K562 (cell line): ENCODE data around the gene CLDN15. TPM values are rescaled to one million over a fixed set of nuclear protein-coding genes. Genes with fewer than 3 reads are reported as not detected.

Experiments
- BRCA1 ChIP-seq, 2 experiments: fragments of 450-650 bp in 1 of 2; sonication (generic) in 1 of 2; formaldehyde crosslinking in 1 of 2; IDR thresholded peaks; 2 replicates each; pipeline versions ENCODE4 v1.5.0 to v1.6.1; 2017 to 2020; ENCODE audit warnings: mild to moderate bottlenecking in 1 of 2, missing genetic modification reagents in 1 of 2
- CTCFL ChIP-seq: IDR thresholded peaks from 2 replicates; pipeline ENCODE4 v1.6.1; 2011; ENCODE audit warnings: borderline replicate concordance, low read depth, mild to moderate bottlenecking, moderate library complexity, low read length; ENCODE audit not compliant: insufficient read depth, poor library complexity, severe bottlenecking
- E2F3 ChIP-seq: fragments of 250-450 bp; sonication (Bioruptor Pico); IDR thresholded peaks from 2 replicates; pipeline ENCODE4 v1.4.0; 2020; ENCODE audit warnings: mild to moderate bottlenecking
- EHMT2 ChIP-seq: fragments of 450-650 bp; IDR thresholded peaks from 2 replicates; pipeline ENCODE4 v1.6.1; 2018; ENCODE audit warnings: antibody characterized with exemption
- FOSL1 ChIP-seq: fragments of 200-800 bp; sonication (Bioruptor generic); conservative IDR thresholded peaks from 2 replicates; pipeline ENCODE4 v1.6.1; 2016; ENCODE audit warnings: missing genetic modification characterization, missing compliant biosample characterization
- HDAC1 ChIP-seq, 2 experiments: fragments of 450-650 bp; IDR thresholded peaks; 2 replicates each; pipeline ENCODE4 v1.6.1; 2016 to 2017; ENCODE audit warnings: inconsistent platforms in 1 of 2, mild to moderate bottlenecking in 1 of 2, moderate library complexity in 1 of 2
- HNRNPUL1 ChIP-seq: fragments of 200-400 bp; formaldehyde crosslinking; IDR thresholded peaks from 2 replicates; pipeline ENCODE4 v1.6.1; 2017; ENCODE audit warnings: low read length
- KAT8 ChIP-seq: fragments of 450-650 bp; IDR thresholded peaks from 2 replicates; pipeline ENCODE4 v1.6.1; 2016; ENCODE audit warnings: low read depth, mild to moderate bottlenecking
- KDM1A ChIP-seq, 2 experiments: fragments of 450-650 bp; IDR thresholded peaks; 2 replicates each; pipeline ENCODE4 v1.6.1; 2016; ENCODE audit warnings: mild to moderate bottlenecking in 2 of 2
- MEF2A ChIP-seq: IDR thresholded peaks from 2 replicates; pipeline ENCODE4 v1.6.1; 2011; ENCODE audit warnings: low read depth, mild to moderate bottlenecking, low read length, moderate library complexity; ENCODE audit not compliant: control insufficient read depth
- NFRKB ChIP-seq: fragments of 450-650 bp; IDR thresholded peaks from 2 replicates; pipeline ENCODE4 v1.6.1; 2016; ENCODE audit warnings: low read depth
- PHB2 ChIP-seq: fragments of 450-650 bp; IDR thresholded peaks from 2 replicates; pipeline ENCODE4 v1.6.1; 2017; ENCODE audit warnings: low read depth
- PHF21A ChIP-seq: fragments of 450-650 bp; IDR thresholded peaks from 2 replicates; pipeline ENCODE4 v1.6.1; 2017; ENCODE audit warnings: low read depth, borderline replicate concordance
- PHTF2 ChIP-seq: fragments of 250-450 bp; sonication (Bioruptor Pico); IDR thresholded peaks from 2 replicates; pipeline ENCODE4 v1.5.0; 2021; ENCODE audit warnings: mild to moderate bottlenecking
- SLC30A9 ChIP-seq: fragments of 250-450 bp; sonication (Bioruptor Pico); IDR thresholded peaks from 2 replicates; pipeline ENCODE4 v1.8.0; 2022; ENCODE audit warnings: mild to moderate bottlenecking, moderate library complexity
- SNIP1 ChIP-seq: fragments of 450-650 bp; IDR thresholded peaks from 2 replicates; pipeline ENCODE4 v1.7.1; 2017; ENCODE audit warnings: low read depth, mild to moderate bottlenecking
- TCF7 ChIP-seq: sonication (generic); IDR thresholded peaks from 2 replicates; pipeline ENCODE4 v1.6.1; 2016; ENCODE audit warnings: antibody characterized with exemption, borderline replicate concordance
- ZFX ChIP-seq: sonication (generic); formaldehyde crosslinking; IDR thresholded peaks from 2 replicates; pipeline ENCODE4 v1.8.0; 2022; ENCODE audit warnings: mild to moderate bottlenecking, missing genetic modification reagents, moderate library complexity
- ZNF551 ChIP-seq: fragments of 250-450 bp; sonication (Bioruptor Pico); IDR thresholded peaks from 2 replicates; pipeline ENCODE4 v1.5.0; 2021; ENCODE audit warnings: mild to moderate bottlenecking, moderate library complexity
- ZNF75A ChIP-seq: fragments of 450-650 bp; formaldehyde crosslinking; IDR thresholded peaks from 2 replicates; pipeline ENCODE4 v1.4.0; 2020; ENCODE audit warnings: mild to moderate bottlenecking
- polyA plus RNA-seq, 8 experiments: library from polyadenylated mRNA; depleted of rRNA in 4 of 8; stranded (reverse) in 5 of 8; unstranded in 3 of 8; fragments of >200 nt; fragmentation: Nextera tagmentation in 2 of 8; fragmentation: Illumina TruSeq in 1 of 8; extraction: Ambion mirVana in 2 of 8; extraction: Trizol in 1 of 8; gene quantifications; 2 replicates each; pipeline versions ENCODE4 v1.2.1 to v1.2.3, GENCODE V29; 2011 to 2014; ENCODE audit warnings: inconsistent platforms in 1 of 8, missing spikeins in 1 of 8
- total RNA-seq, 7 experiments: library from RNA; depleted of rRNA in 6 of 7; stranded (reverse); fragments of >200 nt in 6 of 7; fragmentation: Illumina TruSeq in 2 of 7; extraction: Trizol in 2 of 7; gene quantifications; 2 replicates each; pipeline versions ENCODE4 v1.2.1 to v1.2.3, GENCODE V29; 2011 to 2021; ENCODE audit warnings: low replicate concordance in 1 of 7
- TF ChIP-seq, protein P1 (sequence below): fragments of 250-450 bp; sonication (Bioruptor Pico); IDR thresholded peaks from 2 replicates; pipeline ENCODE4 v1.5.0; 2021; ENCODE audit warnings: mild to moderate bottlenecking, moderate library complexity

The CLDN15 gene
- total and polyA plus RNA-seq, 9 of the 15 experiments (the other 6 are each of a cell fraction or from before 2014, with no cell fraction given), result 0.32 to 14.5 (median 7.4) TPM

- TF ChIP-seq, protein P1, sequence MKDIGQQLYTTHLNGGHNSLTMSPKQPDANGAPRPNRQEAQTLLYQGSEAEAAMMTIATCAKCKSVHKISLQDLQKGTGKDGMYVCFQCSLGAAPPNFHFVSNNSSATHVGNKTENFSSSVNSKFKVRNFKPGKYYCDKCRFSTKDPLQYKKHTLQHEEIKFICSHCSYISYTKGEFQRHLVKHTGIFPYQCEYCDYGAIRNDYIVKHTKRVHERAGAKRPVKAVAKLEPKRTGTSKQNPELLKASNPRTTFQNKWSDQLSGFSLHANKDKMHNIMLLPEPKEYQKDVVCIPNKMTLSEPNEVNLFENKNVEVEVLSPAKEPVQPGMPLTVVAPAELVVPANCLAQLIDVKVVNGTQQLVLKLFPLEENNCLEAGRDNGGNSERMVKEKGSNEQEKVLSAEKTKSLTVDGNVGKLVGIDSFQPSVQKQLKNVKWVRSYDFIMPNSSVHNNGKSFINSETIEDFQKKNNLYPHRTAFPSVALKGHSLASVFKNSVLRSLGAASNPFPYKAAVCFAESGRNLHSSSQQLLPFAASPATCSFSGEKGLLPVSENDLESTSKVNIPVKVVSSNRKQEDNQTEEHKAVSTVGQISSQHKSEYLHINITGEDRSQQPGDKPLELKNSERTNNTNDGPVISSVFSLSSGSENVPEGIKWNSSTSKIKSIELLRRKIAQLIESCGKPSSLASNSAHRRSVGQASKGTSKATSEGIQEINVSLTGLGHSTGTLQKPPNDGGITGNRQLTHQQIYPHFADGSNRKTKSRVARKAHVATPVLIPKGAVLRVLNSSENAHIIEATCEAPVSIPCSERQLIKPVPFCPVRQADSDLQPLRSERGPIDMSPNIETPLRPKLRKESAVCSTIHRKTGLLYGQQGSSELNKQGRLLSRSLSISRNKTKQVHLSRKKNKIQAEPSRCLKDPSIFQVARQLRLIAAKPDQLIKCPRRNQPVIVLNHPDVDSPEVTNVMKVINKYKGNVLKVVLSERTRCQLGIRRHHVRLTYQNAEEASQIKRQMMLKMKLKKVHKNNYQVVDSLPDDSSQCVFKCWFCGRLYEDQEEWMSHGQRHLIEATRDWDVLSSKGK (CRISPR knock-in tag), result no peak
- TF ChIP-seq BRCA1 (IDR thresholded peaks at IDR 0.05), result no peak
- no peak for TF ChIP-seq BRCA1 (CRISPR knock-in tag; IDR thresholded peaks at IDR 0.05)
- TF ChIP-seq HNRNPUL1, result no peak
- no peak for TF ChIP-seq PHB2
- peak in 1 of 2 experiments; percentile 93; a peak in 2 of 4 replicates for TF ChIP-seq HDAC1 (IDR thresholded peaks at IDR 0.05)
- 0 out of 2 replicates have a peak, but pooled peaks have one; percentile 64 for TF ChIP-seq NFRKB
- 0 out of 2 replicates have a peak, but pooled peaks have one; percentile 38 for TF ChIP-seq PHF21A
- peak; percentile 85 for TF ChIP-seq ZFX (CRISPR knock-in tag)
- no peak for TF ChIP-seq ZNF551 (CRISPR knock-in tag)
- TF ChIP-seq MEF2A, result no peak
- 0 out of 2 replicates have a peak, but pooled peaks have one; percentile 14 for TF ChIP-seq TCF7
- no peak for TF ChIP-seq PHTF2 (CRISPR knock-in tag)
- TF ChIP-seq EHMT2, result no peak
- TF ChIP-seq KAT8, result no peak
- TF ChIP-seq ZNF75A (CRISPR knock-in tag), result no peak
- TF ChIP-seq FOSL1 (tag), result peak; percentile 34; the same call in 1 of the 2 replicates
- TF ChIP-seq SLC30A9 (CRISPR knock-in tag), result no peak
- no peak for TF ChIP-seq KDM1A (IDR thresholded peaks at IDR 0.05)
- peak; percentile 93 for TF ChIP-seq CTCFL
- TF ChIP-seq E2F3, result no peak
- TF ChIP-seq SNIP1, result no peak
Observed at GRCh38 chr7:101244375-101245146, 7.0 kb upstream of the CLDN15 start, which contains the start of gene FIS1 (continued).
